HEK293 (cell line): ENCODE data around the gene CDK19.

ENCODE experiments used
- FEZF1 ChIP-seq: fragments of 450-650 bp; formaldehyde crosslinking; IDR thresholded peaks from 2 replicates; pipeline ENCODE4 v1.5.1; 2016; ENCODE audit warnings: missing biosample characterization, missing genetic modification characterization
- GLIS2 ChIP-seq: fragments of 450-650 bp; formaldehyde crosslinking; IDR thresholded peaks from 2 replicates; pipeline ENCODE4 v1.5.1; 2016; ENCODE audit warnings: missing biosample characterization, missing genetic modification characterization
- IKZF3 ChIP-seq: fragments of 450-650 bp; IDR thresholded peaks from 2 replicates; pipeline ENCODE4 v1.5.0; 2018; ENCODE audit warnings: missing biosample characterization, mild to moderate bottlenecking, missing genetic modification characterization, moderate library complexity
- KLF16 ChIP-seq: fragments of 450-650 bp; formaldehyde crosslinking; IDR thresholded peaks from 2 replicates; pipeline ENCODE4 v1.5.1; 2017; ENCODE audit warnings: missing biosample characterization, missing genetic modification characterization
- MEIS1 ChIP-seq: sonication (generic); formaldehyde crosslinking; IDR thresholded peaks from 2 replicates; pipeline ENCODE4 v1.8.1; 2022; ENCODE audit warnings: missing genetic modification reagents, mild to moderate bottlenecking, borderline replicate concordance
- PRDM1 ChIP-seq: fragments of 450-650 bp; formaldehyde crosslinking; IDR thresholded peaks from 2 replicates; pipeline ENCODE4; 2016; ENCODE audit warnings: missing biosample characterization, missing genetic modification characterization
- PRDM10 ChIP-seq: fragments of 450-650 bp; formaldehyde crosslinking; IDR thresholded peaks from 2 replicates; pipeline ENCODE4 v1.5.1; 2016; ENCODE audit warnings: missing biosample characterization, missing genetic modification characterization
- REST ChIP-seq: fragments of 450-650 bp; formaldehyde crosslinking; IDR thresholded peaks from 2 replicates; pipeline ENCODE4 v1.5.1; 2016; ENCODE audit warnings: missing biosample characterization, missing genetic modification characterization
- SP7 ChIP-seq: fragments of 450-650 bp; formaldehyde crosslinking; IDR thresholded peaks from 2 replicates; pipeline ENCODE4 v1.5.1; 2016; ENCODE audit warnings: missing biosample characterization, missing genetic modification characterization
- ZFP69B ChIP-seq: fragments of 450-650 bp; formaldehyde crosslinking; IDR thresholded peaks from 2 replicates; pipeline ENCODE4 v1.5.1; 2016; ENCODE audit warnings: missing biosample characterization, missing genetic modification characterization
- ZNF366 ChIP-seq: fragments of 450-650 bp; formaldehyde crosslinking; conservative IDR thresholded peaks from 2 replicates; pipeline ENCODE4 v1.5.1; 2016; ENCODE audit warnings: missing biosample characterization, missing genetic modification characterization
- ZNF423 ChIP-seq: fragments of 450-650 bp; formaldehyde crosslinking; IDR thresholded peaks from 2 replicates; pipeline ENCODE4 v1.5.1; 2016; ENCODE audit warnings: missing biosample characterization, missing genetic modification characterization
- ZNF558 ChIP-seq: fragments of 450-650 bp; formaldehyde crosslinking; IDR thresholded peaks from 2 replicates; pipeline ENCODE4 v1.5.1; 2016; ENCODE audit warnings: missing biosample characterization, missing genetic modification characterization
- ZNF561 ChIP-seq: fragments of 450-650 bp; IDR thresholded peaks from 2 replicates; pipeline ENCODE4 v1.5.1; 2018; ENCODE audit warnings: missing biosample characterization, missing genetic modification characterization, borderline replicate concordance
- ZNF629 ChIP-seq: fragments of 450-650 bp; formaldehyde crosslinking; IDR thresholded peaks from 2 replicates; pipeline ENCODE4 v1.5.1; 2017; ENCODE audit warnings: missing biosample characterization, missing genetic modification characterization
- ZNF654 ChIP-seq: fragments of 450-650 bp; formaldehyde crosslinking; IDR thresholded peaks from 2 replicates; pipeline ENCODE4 v1.5.1; 2016; ENCODE audit warnings: low read depth, missing biosample characterization, missing genetic modification characterization
- ZNF692 ChIP-seq: fragments of 450-650 bp; formaldehyde crosslinking; IDR thresholded peaks from 2 replicates; pipeline ENCODE4 v1.5.1; 2016; ENCODE audit warnings: missing biosample characterization, missing genetic modification characterization
- ZNF843 ChIP-seq: fragments of 450-650 bp; formaldehyde crosslinking; IDR thresholded peaks from 2 replicates; pipeline ENCODE4 v1.5.1; 2016; ENCODE audit warnings: missing biosample characterization, missing genetic modification characterization
- ZXDB ChIP-seq: fragments of 450-650 bp; formaldehyde crosslinking; IDR thresholded peaks from 2 replicates; pipeline ENCODE4 v1.5.1; 2016; ENCODE audit warnings: missing biosample characterization, missing genetic modification characterization
- TF ChIP-seq, protein P1 (sequence below): fragments of 450-650 bp; formaldehyde crosslinking; conservative IDR thresholded peaks from 2 replicates; pipeline ENCODE4 v1.5.1; 2016; ENCODE audit warnings: low read depth, missing biosample characterization, missing genetic modification characterization
- TF ChIP-seq, protein P2 (sequence below): fragments of 450-650 bp; formaldehyde crosslinking; IDR thresholded peaks from 2 replicates; pipeline ENCODE4 v1.5.1; 2017; ENCODE audit warnings: missing biosample characterization, missing genetic modification characterization

The CDK19 gene

GRCh38 chr6:110681543-110682459 lies 133.5 kb downstream of the CDK19 start (continued):
- TF ChIP-seq, protein P1, sequence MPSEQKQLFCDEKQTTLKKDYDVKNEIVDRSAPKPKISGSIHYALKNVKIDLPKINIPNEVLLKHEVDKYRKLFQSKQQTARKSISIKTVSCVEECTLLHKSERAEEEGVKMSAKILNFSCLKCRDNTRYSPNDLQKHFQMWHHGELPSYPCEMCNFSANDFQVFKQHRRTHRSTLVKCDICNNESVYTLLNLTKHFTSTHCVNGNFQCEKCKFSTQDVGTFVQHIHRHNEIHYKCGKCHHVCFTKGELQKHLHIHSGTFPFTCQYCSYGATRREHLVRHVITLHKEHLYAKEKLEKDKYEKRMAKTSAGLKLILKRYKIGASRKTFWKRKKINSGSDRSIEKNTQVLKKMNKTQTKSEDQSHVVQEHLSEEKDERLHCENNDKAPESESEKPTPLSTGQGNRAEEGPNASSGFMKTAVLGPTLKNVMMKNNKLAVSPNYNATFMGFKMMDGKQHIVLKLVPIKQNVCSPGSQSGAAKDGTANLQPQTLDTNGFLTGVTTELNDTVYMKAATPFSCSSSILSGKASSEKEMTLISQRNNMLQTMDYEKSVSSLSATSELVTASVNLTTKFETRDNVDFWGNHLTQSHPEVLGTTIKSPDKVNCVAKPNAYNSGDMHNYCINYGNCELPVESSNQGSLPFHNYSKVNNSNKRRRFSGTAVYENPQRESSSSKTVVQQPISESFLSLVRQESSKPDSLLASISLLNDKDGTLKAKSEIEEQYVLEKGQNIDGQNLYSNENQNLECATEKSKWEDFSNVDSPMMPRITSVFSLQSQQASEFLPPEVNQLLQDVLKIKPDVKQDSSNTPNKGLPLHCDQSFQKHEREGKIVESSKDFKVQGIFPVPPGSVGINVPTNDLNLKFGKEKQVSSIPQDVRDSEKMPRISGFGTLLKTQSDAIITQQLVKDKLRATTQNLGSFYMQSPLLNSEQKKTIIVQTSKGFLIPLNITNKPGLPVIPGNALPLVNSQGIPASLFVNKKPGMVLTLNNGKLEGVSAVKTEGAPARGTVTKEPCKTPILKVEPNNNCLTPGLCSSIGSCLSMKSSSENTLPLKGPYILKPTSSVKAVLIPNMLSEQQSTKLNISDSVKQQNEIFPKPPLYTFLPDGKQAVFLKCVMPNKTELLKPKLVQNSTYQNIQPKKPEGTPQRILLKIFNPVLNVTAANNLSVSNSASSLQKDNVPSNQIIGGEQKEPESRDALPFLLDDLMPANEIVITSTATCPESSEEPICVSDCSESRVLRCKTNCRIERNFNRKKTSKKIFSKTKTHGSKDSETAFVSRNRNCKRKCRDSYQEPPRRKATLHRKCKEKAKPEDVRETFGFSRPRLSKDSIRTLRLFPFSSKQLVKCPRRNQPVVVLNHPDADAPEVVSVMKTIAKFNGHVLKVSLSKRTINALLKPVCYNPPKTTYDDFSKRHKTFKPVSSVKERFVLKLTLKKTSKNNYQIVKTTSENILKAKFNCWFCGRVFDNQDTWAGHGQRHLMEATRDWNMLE (tag by site-specific recombination) = 0 out of 2 replicates have a peak, but pooled peaks have one; percentile 41
- TF ChIP-seq ZNF654 (tag by site-specific recombination) = no peak
- TF ChIP-seq GLIS2 (tag by site-specific recombination) = no peak
- TF ChIP-seq FEZF1 = peak; percentile 50; the same call in 1 of the 2 replicates
- no peak for TF ChIP-seq REST (tag by site-specific recombination)
- TF ChIP-seq, protein P2, sequence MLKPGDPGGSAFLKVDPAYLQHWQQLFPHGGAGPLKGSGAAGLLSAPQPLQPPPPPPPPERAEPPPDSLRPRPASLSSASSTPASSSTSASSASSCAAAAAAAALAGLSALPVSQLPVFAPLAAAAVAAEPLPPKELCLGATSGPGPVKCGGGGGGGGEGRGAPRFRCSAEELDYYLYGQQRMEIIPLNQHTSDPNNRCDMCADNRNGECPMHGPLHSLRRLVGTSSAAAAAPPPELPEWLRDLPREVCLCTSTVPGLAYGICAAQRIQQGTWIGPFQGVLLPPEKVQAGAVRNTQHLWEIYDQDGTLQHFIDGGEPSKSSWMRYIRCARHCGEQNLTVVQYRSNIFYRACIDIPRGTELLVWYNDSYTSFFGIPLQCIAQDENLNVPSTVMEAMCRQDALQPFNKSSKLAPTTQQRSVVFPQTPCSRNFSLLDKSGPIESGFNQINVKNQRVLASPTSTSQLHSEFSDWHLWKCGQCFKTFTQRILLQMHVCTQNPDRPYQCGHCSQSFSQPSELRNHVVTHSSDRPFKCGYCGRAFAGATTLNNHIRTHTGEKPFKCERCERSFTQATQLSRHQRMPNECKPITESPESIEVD = peak; percentile 81
- 0 out of 2 replicates have a peak, but pooled peaks have one; percentile 46 for TF ChIP-seq IKZF3
- no peak for TF ChIP-seq MEIS1 (CRISPR knock-in tag)
- TF ChIP-seq KLF16 = no peak
- TF ChIP-seq ZNF423 (tag by site-specific recombination) = no peak
- peak; percentile 29; the same call in 1 of the 2 replicates for TF ChIP-seq ZFP69B (tag by site-specific recombination)
- peak; percentile 70; the same call in 1 of the 2 replicates for TF ChIP-seq ZNF558 (tag by site-specific recombination)
- TF ChIP-seq PRDM10 (tag by site-specific recombination) = peak; percentile 44; the same call in 1 of the 2 replicates
- peak; percentile 91 for TF ChIP-seq ZNF366 (tag by site-specific recombination)
- TF ChIP-seq SP7 = peak; percentile 91
- peak; percentile 53; the same call in 1 of the 2 replicates for TF ChIP-seq ZNF843 (tag by site-specific recombination)
- TF ChIP-seq ZXDB = peak; percentile 29; the same call in 1 of the 2 replicates
- TF ChIP-seq ZNF561 (tag by site-specific recombination) = no peak
- TF ChIP-seq PRDM1 (tag by site-specific recombination) = peak; percentile 91
- TF ChIP-seq ZNF629 = peak; percentile 82
- peak; percentile 53; the same call in 1 of the 2 replicates for TF ChIP-seq ZNF692 (tag by site-specific recombination)
